RWPE2 (cell line): ENCODE measurements around the gene CCDC97.
"Not testable (repeated sequence)": the region's sequence is repeated elsewhere in the genome, so short reads cannot be mapped to it uniquely, and the experiment has no call there.

ENCODE experiments used
- ATAC-seq: fragments of 200-7000 bp; cut with Tn5 transposase; 3 replicates; pipeline ENCODE4 v1.9.1; 2021; ENCODE audit warnings: low read depth
- DNase-seq: peaks from one replicate; pipeline ENCODE4 v3.0.0-alpha.2; 2020; ENCODE audit warnings: low spot score
- H3K27ac ChIP-seq: fragments of 450-650 bp; 2 replicates; pipeline ENCODE4 v1.5.1; 2017; ENCODE audit warnings: mild to moderate bottlenecking; ENCODE audit not compliant: poor library complexity, severe bottlenecking
- H3K27me3 ChIP-seq: fragments of 250-450 bp; sonication (Bioruptor Pico); 2 replicates; pipeline ENCODE4 v1.5.1; 2021; ENCODE audit warnings: mild to moderate bottlenecking, moderate library complexity; ENCODE audit not compliant: insufficient read depth, poor library complexity, severe bottlenecking
- H3K36me3 ChIP-seq: fragments of 250-450 bp; sonication (Bioruptor Pico); 2 replicates; pipeline ENCODE4 v1.5.1; 2020; ENCODE audit warnings: low read depth, mild to moderate bottlenecking, moderate library complexity
- H3K4me1 ChIP-seq: fragments of 250-450 bp; sonication (Bioruptor Pico); 2 replicates; pipeline ENCODE4 v1.5.1; 2021; ENCODE audit warnings: mild to moderate bottlenecking, moderate library complexity; ENCODE audit not compliant: insufficient read depth, poor library complexity, severe bottlenecking
- H3K4me3 ChIP-seq: fragments of 250-450 bp; sonication (Bioruptor Pico); 2 replicates; pipeline ENCODE4 v1.5.1; 2021; ENCODE audit warnings: mild to moderate bottlenecking, moderate library complexity; ENCODE audit not compliant: severe bottlenecking
- H3K9me3 ChIP-seq: fragments of 250-450 bp; sonication (Bioruptor Pico); 2 replicates; pipeline ENCODE4 v1.5.1; 2021; ENCODE audit warnings: mild to moderate bottlenecking, moderate library complexity; ENCODE audit not compliant: severe bottlenecking
- TF ChIP-seq, protein P1 (sequence below): fragments of 450-650 bp; IDR thresholded peaks from one replicate; pipeline ENCODE4 v1.5.1; 2017; ENCODE audit warnings: mild to moderate bottlenecking, moderate library complexity; ENCODE audit not compliant: poor library complexity, severe bottlenecking

Gene CCDC97

DNA sequence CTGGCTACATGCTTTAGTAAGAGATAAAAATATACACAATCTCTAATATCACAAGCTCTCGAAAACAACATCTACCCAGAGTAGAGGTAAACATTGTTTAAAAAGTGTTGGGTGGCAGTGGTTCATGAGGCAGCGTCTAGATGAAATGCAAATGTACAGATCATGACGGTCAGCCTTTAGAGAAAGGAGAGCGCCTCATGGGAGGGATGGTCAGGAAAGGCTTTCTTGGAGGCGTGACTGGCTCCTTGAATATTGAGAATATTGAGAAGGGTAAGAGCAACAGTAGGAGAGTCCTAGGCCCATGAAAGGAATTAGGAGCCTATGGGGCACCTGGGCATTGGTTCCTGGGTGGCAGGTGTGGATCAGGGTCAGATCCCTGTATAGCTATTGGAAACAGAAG is 35.2 kb upstream of the CCDC97 start:
- Histone ChIP-seq H3K9me3 (no peaks in the 10 kb centered on the region), H3K27ac (no peak overlapping the region), H3K4me3 (no peak overlapping the region), H3K4me1 (no peaks in the 10 kb centered on the region), H3K36me3 (peaks cover 100% of the 10 kb centered on the region), H3K27me3 (no peaks in the 10 kb centered on the region)
- TF ChIP-seq, protein P1, sequence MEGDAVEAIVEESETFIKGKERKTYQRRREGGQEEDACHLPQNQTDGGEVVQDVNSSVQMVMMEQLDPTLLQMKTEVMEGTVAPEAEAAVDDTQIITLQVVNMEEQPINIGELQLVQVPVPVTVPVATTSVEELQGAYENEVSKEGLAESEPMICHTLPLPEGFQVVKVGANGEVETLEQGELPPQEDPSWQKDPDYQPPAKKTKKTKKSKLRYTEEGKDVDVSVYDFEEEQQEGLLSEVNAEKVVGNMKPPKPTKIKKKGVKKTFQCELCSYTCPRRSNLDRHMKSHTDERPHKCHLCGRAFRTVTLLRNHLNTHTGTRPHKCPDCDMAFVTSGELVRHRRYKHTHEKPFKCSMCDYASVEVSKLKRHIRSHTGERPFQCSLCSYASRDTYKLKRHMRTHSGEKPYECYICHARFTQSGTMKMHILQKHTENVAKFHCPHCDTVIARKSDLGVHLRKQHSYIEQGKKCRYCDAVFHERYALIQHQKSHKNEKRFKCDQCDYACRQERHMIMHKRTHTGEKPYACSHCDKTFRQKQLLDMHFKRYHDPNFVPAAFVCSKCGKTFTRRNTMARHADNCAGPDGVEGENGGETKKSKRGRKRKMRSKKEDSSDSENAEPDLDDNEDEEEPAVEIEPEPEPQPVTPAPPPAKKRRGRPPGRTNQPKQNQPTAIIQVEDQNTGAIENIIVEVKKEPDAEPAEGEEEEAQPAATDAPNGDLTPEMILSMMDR, result no peak
- no peak for DNase-seq
- no peak for ATAC-seq

DNA sequence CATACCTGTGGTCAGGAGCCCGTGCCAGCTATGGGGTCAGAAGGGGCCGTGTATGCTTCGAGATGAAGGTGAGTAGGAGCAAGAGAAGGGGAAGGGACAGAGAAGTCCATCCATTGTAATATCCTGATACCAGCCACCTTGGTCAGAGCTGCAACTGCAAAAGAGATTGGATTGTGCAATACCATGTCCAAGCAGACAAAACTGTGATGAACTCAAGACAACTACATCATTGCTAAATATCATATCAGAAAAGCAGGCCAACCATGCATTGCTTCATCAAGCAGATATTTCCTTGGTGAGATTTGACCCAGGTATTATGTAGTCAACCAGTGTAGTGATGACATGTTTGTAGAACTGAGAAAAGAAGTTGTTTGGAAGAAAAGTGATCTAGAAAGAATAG is 33.7 kb upstream of the CCDC97 start:
- Histone ChIP-seq H3K4me3 (no peak overlapping the region), H3K27ac (no peak overlapping the region), H3K4me1 (no peaks in the 10 kb centered on the region), H3K36me3 (peaks cover 100% of the 10 kb centered on the region), H3K27me3 (no peaks in the 10 kb centered on the region), H3K9me3 (no peaks in the 10 kb centered on the region)
- no peak for DNase-seq
- TF ChIP-seq, protein P1, result no peak
- ATAC-seq, result peak; percentile 25; the same call in 1 of the 3 replicates

DNA sequence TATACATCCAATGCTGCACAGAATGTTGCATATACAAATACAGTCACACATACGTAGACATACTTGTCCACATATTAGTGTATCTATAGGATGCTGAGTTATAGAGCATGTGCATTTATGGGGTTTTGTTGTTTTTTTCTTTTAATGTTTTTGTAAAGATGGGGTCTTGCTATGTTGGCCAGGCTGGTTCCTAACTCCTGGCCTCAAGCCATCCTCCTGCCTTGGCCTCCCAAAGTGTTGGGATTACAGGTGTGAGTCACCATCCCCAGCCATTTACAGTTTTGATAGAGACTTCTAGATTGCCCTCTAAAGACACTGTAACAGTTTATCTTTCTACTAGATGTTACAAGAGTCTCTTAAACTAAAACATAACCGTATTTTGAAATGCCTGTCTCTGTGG is 31.5 kb upstream of the CCDC97 start:
- ATAC-seq (no peak), DNase-seq (no peak)
- Histone ChIP-seq H3K36me3 (peaks cover 100% of the 10 kb centered on the region), H3K4me1 (no peaks in the 10 kb centered on the region), H3K4me3 (no peak overlapping the region), H3K27ac (no peak overlapping the region), H3K9me3 (no peaks in the 10 kb centered on the region), H3K27me3 (no peaks in the 10 kb centered on the region)
- TF ChIP-seq, protein P1, result no peak

DNA sequence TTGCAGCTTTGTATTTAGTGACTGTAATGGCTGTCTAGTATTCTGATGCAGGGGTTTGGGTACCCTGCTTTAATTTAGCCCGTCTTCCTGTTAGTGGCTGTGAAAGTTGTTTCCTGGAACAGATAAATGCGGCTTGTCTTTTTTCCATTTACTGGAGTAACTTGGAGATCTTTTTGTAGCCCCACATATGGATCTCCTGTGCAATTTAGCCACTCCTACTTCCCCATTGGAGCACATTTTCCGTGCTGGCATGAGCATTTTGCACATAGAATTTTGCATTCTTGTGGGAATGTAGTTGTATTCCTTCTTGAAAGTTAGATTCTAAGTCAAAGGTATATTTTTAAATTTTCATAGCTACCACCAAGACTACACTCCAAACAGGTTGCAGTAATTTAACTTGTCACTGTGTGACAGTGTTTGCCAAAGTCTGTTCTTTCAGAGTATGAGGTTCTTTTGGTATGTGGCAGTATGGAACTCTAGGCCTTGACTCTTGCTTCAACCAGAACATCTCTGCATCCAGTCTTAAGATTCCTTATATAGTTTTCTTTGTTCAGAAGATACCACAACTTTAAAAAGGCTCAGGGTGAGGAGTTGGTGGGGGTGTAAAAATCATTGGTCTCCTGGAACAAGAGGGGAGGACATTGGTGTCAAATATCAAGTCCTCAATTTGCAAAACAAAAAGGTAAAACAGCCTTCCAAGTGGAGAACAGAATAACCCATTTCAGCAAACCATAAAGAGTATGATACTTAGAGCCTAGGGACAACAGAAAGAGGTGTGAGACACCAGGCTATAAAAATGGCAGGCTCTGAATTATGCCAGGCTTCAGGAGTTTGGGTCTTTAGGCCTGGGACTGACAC is 21.1 kb upstream of the CCDC97 start:
- no peaks in the 10 kb centered on the region for H3K9me3 ChIP-seq
- H3K36me3 ChIP-seq, result peaks cover 90% of the 10 kb centered on the region
- TF ChIP-seq, protein P1, result no peak
- no peak overlapping the region for H3K4me3 ChIP-seq
- ATAC-seq, result no peak
- H3K4me1 ChIP-seq, result no peaks in the 10 kb centered on the region
- H3K27me3 ChIP-seq, result no peaks in the 10 kb centered on the region
- H3K27ac ChIP-seq, result no peak overlapping the region
- no peak for DNase-seq

DNA sequence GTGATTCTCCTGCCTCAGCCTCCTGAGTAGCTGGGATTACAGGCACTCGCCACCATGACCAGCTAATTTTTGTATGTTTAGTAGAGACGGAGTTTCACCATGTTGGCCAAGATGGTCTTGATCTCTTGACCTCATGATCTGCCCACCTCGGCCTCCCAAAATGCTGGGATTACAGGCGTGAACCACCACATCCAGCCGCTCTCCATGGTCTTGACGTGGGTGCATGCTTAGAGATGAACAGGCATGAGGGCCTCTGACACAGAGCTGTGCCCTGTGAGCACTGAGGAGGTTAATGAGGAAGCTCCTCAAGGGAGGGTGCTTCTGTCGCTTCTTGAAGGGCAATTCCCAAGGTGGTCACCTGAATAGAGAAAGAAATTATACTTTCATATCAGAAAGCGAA is 20.2 kb upstream of the CCDC97 start:
- H3K36me3 ChIP-seq, result peaks cover 90% of the 10 kb centered on the region
- not testable (repeated sequence) for ATAC-seq, H3K27me3 ChIP-seq, H3K27ac ChIP-seq, H3K4me1 ChIP-seq, DNase-seq, H3K9me3 ChIP-seq, H3K4me3 ChIP-seq
